PC-3 (cell line): ENCODE data around the gene ATF7IP. TPM values are rescaled to one million over a fixed set of nuclear protein-coding genes. Genes with fewer than 3 reads are reported as not detected.

Experiments
- ATAC-seq: fragments of 200-7000 bp; cut with Tn5 transposase; 2 replicates; pipeline ENCODE4 v1.9.1; 2020; ENCODE audit warnings: mild to moderate bottlenecking, moderate library complexity
- BruUV-seq: library from RNA; stranded (reverse); fragments of 400-500 nt; replicated peaks from 2 replicates; lab custom pipeline; 2021; lab: Mats Ljungman, UMichigan
- CTCF ChIA-PET: fragments of 300-600 bp; sonication (Branson Sonifier 250); formaldehyde crosslinking; loops from one replicate; lab custom pipeline; 2022; ENCODE audit warnings: antibody characterized with exemption; lab: Charles Lee
- POLR2A ChIA-PET: fragments of 300-600 bp; sonication (Branson Sonifier 250); formaldehyde crosslinking; loops from one replicate; lab custom pipeline; 2022; ENCODE audit warnings: antibody characterized with exemption; ENCODE audit not compliant: unreplicated experiment; lab: Charles Lee
- DNase-seq: peaks from one replicate; pipeline ENCODE4 v3.0.0-alpha.2; 2015
- H2AFZ ChIP-seq: fragments of 300-600 bp; sonication (generic); 2 replicates; pipeline ENCODE4 v1.6.0; 2016; ENCODE audit warnings: antibody characterized with exemption, low read length
- H3F3A ChIP-seq: fragments of 300-600 bp; sonication (generic); one replicate; pipeline ENCODE4 v1.6.0; 2017; ENCODE audit warnings: antibody characterized with exemption, low read length, control low read depth, mild to moderate bottlenecking; ENCODE audit not compliant: unreplicated experiment
- H3K27ac ChIP-seq: fragments of 300-600 bp; sonication (generic); 2 replicates; pipeline ENCODE4 v1.5.1; 2016; ENCODE audit warnings: mild to moderate bottlenecking, low read length
- H3K27me3 ChIP-seq: fragments of 300-600 bp; sonication (generic); 2 replicates; pipeline ENCODE4 v1.6.1; 2016; ENCODE audit warnings: low read length, mixed read lengths
- H3K36me3 ChIP-seq: fragments of 300-600 bp; sonication (generic); 2 replicates; pipeline ENCODE4 v1.6.1; 2016; ENCODE audit warnings: low read depth, mixed run types, low read length, mixed read lengths
- H3K4me1 ChIP-seq: fragments of 300-600 bp; sonication (generic); 2 replicates; pipeline ENCODE4 v1.5.1; 2016; ENCODE audit warnings: low read length; ENCODE audit not compliant: insufficient read depth
- H3K4me2 ChIP-seq: fragments of 300-600 bp; sonication (generic); 2 replicates; pipeline ENCODE4 v1.6.0; 2016; ENCODE audit warnings: low read length
- H3K4me3 ChIP-seq: fragments of 300-600 bp; sonication (generic); 2 replicates; pipeline ENCODE4 v1.5.1; 2016; ENCODE audit warnings: mild to moderate bottlenecking, low read length, mixed read lengths
- H3K79me2 ChIP-seq: fragments of 300-600 bp; sonication (generic); 2 replicates; pipeline ENCODE4 v1.6.1; 2017; ENCODE audit warnings: low read length, mixed read lengths
- H3K9ac ChIP-seq: fragments of 300-600 bp; sonication (generic); 2 replicates; pipeline ENCODE4 v1.6.0; 2016; ENCODE audit warnings: mild to moderate bottlenecking, low read length
- H3K9me2 ChIP-seq: fragments of 300-600 bp; sonication (generic); replicated peaks from 2 replicates; pipeline ENCODE4 v1.6.1; 2016; ENCODE audit warnings: mixed run types, low read length, mixed read lengths
- H3K9me3 ChIP-seq: fragments of 300-600 bp; sonication (generic); 2 replicates; pipeline ENCODE4 v1.6.1; 2016; ENCODE audit warnings: low read length, mixed read lengths
- H4K20me1 ChIP-seq: fragments of 300-600 bp; sonication (generic); 2 replicates; pipeline ENCODE4 v1.6.1; 2016; ENCODE audit warnings: low read length, mixed read lengths
- EZH2 ChIP-seq: fragments of 300-600 bp; sonication (generic); IDR thresholded peaks from one replicate; pipeline ENCODE4 v1.6.1; 2017; ENCODE audit warnings: antibody characterized with exemption, mild to moderate bottlenecking, low read length; ENCODE audit not compliant: unreplicated experiment
- EZH2phosphoT487 ChIP-seq: fragments of 300-600 bp; sonication (generic); IDR thresholded peaks from 2 replicates; pipeline ENCODE4 v1.6.1; 2018; ENCODE audit warnings: mild to moderate bottlenecking, antibody characterized with exemption, low read length, borderline replicate concordance
- intact Hi-C: fragments of 100-400 bp; cut with micrococcal nuclease; formaldehyde crosslinking; loops from 2 replicates; pipeline ENCODE4 v1.9.0; 2023
- total RNA-seq: library from RNA; depleted of rRNA; stranded (reverse); fragments of >200 nt; gene quantifications from 2 replicates; pipeline ENCODE4 v1.2.3, GENCODE V29; 2014
- TF ChIP-seq, protein P1 (sequence below): fragments of 300-600 bp; sonication (generic); conservative IDR thresholded peaks from 2 replicates; pipeline ENCODE4 v1.5.1; 2017; ENCODE audit warnings: antibody characterized with exemption, low read depth, mild to moderate bottlenecking, low read length

ATF7IP gene
- total RNA-seq, 1 experiment from 2014 or later, result 12.5 TPM

DNA sequence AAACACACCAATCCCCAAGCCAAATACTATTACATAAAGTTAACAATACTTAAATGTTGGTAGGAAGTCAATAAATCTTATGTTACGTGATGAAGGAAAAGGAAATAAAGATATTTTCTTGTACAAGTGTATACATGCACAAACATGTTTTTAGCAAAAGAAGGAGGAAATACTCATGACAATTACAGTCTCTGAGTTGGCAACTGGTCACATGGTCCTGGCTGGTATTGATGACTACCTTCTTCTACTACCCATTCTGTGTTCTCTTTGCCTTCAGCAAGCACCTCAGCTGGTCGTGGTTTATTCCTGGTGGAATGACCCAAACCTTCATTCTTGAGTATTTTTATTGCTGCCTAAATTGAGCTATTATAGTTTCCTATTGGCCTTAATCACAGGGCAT lies 117.4 kb downstream of the ATF7IP start:
- Histone ChIP-seq H3K9me2 (no peaks in the 10 kb centered on the region), H3K9me3 (no peaks in the 10 kb centered on the region), H3K36me3 (peaks cover 18% of the 10 kb centered on the region; the same call in 1 of the 2 replicates), H3K4me3 (no peak overlapping the region), H2AFZ (no peak overlapping the region), H3K27ac (no peak overlapping the region), H3K9ac (no peak overlapping the region), H3F3A (no peaks in the 10 kb centered on the region), H3K27me3 (no peaks in the 10 kb centered on the region), H3K4me2 (no peak overlapping the region), H4K20me1 (no peaks in the 10 kb centered on the region), H3K4me1 (no peaks in the 10 kb centered on the region), H3K79me2 (no peaks in the 10 kb centered on the region)
- ChIA-PET POLR2A (no interaction called here), CTCF (no interaction called here)
- TF ChIP-seq EZH2 (no peak), EZH2phosphoT487 (no peak)
- TF ChIP-seq, protein P1, sequence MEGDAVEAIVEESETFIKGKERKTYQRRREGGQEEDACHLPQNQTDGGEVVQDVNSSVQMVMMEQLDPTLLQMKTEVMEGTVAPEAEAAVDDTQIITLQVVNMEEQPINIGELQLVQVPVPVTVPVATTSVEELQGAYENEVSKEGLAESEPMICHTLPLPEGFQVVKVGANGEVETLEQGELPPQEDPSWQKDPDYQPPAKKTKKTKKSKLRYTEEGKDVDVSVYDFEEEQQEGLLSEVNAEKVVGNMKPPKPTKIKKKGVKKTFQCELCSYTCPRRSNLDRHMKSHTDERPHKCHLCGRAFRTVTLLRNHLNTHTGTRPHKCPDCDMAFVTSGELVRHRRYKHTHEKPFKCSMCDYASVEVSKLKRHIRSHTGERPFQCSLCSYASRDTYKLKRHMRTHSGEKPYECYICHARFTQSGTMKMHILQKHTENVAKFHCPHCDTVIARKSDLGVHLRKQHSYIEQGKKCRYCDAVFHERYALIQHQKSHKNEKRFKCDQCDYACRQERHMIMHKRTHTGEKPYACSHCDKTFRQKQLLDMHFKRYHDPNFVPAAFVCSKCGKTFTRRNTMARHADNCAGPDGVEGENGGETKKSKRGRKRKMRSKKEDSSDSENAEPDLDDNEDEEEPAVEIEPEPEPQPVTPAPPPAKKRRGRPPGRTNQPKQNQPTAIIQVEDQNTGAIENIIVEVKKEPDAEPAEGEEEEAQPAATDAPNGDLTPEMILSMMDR, result no peak
- ATAC-seq (no peak), DNase-seq (no peak)
- no TSS peak for BruUV-seq
- intact Hi-C loops, result no loop called here

GRCh38 chr12:14495326-14495725 lies 129.8 kb downstream of the ATF7IP start:
- Histone ChIP-seq H2AFZ (no peak overlapping the region), H3K4me3 (no peak overlapping the region), H3K4me2 (no peak overlapping the region), H3K9ac (no peak overlapping the region), H3K27ac (no peak overlapping the region), H3K27me3 (no peaks in the 10 kb centered on the region), H3F3A (no peaks in the 10 kb centered on the region), H4K20me1 (no peaks in the 10 kb centered on the region), H3K9me2 (no peaks in the 10 kb centered on the region), H3K4me1 (no peaks in the 10 kb centered on the region), H3K79me2 (no peaks in the 10 kb centered on the region), H3K36me3 (peaks cover 17% of the 10 kb centered on the region), H3K9me3 (no peaks in the 10 kb centered on the region)
- intact Hi-C loops, result no loop called here
- BruUV-seq, result no TSS peak
- ChIA-PET CTCF (no interaction called here), POLR2A (no interaction called here)
- DNase-seq, result no peak
- ATAC-seq, result no peak
- TF ChIP-seq EZH2phosphoT487 (no peak), EZH2 (no peak)
- TF ChIP-seq, protein P1, result no peak

- H3K9ac ChIP-seq, result no peak overlapping the region
- ChIA-PET POLR2A (no interaction called here), CTCF (interaction anchor here (0.6 to 0.8 kb wide), 2 partner anchors 25 to 50 kb away, joined by 5 to 8 read pairs; no protein-coding TSS in a partner anchor)
- TF ChIP-seq, protein P1, result no peak
- no peak for TF ChIP-seq EZH2phosphoT487
- TF ChIP-seq EZH2, result no peak
- no peaks in the 10 kb centered on the region for H4K20me1 ChIP-seq
- intact Hi-C loops, result no loop called here
- H3K36me3 ChIP-seq, result peaks cover 5% of the 10 kb centered on the region
- H3K79me2 ChIP-seq, result no peaks in the 10 kb centered on the region
- no peak for ATAC-seq
- no peaks in the 10 kb centered on the region for H3K27me3 ChIP-seq
- DNase-seq, result no peak
- H3K4me2 ChIP-seq, result no peak overlapping the region
- no peak overlapping the region for H3K4me3 ChIP-seq
- no peaks in the 10 kb centered on the region for H3K9me2 ChIP-seq
- no peaks in the 10 kb centered on the region for H3K9me3 ChIP-seq
- H3K27ac ChIP-seq, result no peak overlapping the region
- H3K4me1 ChIP-seq, result no peaks in the 10 kb centered on the region
- H2AFZ ChIP-seq, result no peak overlapping the region
- BruUV-seq, result no TSS peak
- H3F3A ChIP-seq, result no peaks in the 10 kb centered on the region
Observed at GRCh38 chr12:14505626-14506596, 140.4 kb downstream of the ATF7IP start.
